Psoas muscle (tissue), 8 donors: ENCODE data around the gene SCT. TPM values are rescaled to one million over a fixed set of nuclear protein-coding genes. Genes with fewer than 3 reads are reported as not detected.
A peak's percentile ranks its signal among the peaks of the same experiment; 100 is the strongest.

ENCODE experiments used
- ATAC-seq, 4 donors: fragments of 200-7000 bp; cut with Tn5 transposase; one replicate each; pipeline ENCODE4 v1.9.1; 2020; ENCODE audit warnings: moderate library complexity in 3 of 4, mild to moderate bottlenecking in 2 of 4
- DNase-seq, 2 donors: peaks; one replicate each; pipeline ENCODE4 v3.0.0-alpha.2; 2020
- H3K27ac ChIP-seq: fragments of 200-600 bp; one replicate; pipeline ENCODE4 v1.8.0; 2022
- H3K27me3 ChIP-seq, 3 donors: fragments of 200-600 bp in 1 of 3; one replicate each; pipeline versions ENCODE4 v1.6.1 to v1.8.0; 2013 to 2022; ENCODE audit warnings: low read length in 2 of 3, mild to moderate bottlenecking in 2 of 3, moderate library complexity in 1 of 3; ENCODE audit not compliant: insufficient read depth in 3 of 3
- H3K36me3 ChIP-seq, 2 donors: fragments of 200-600 bp in 1 of 2; one replicate each; pipeline versions ENCODE4 v1.6.1 to v1.8.0; 2013 to 2022; ENCODE audit warnings: low read depth in 1 of 2, mild to moderate bottlenecking in 1 of 2, moderate library complexity in 1 of 2; ENCODE audit not compliant: insufficient read depth in 1 of 2
- H3K4me1 ChIP-seq: fragments of 200-600 bp; one replicate; pipeline ENCODE4 v1.8.0; 2022
- H3K4me3 ChIP-seq: fragments of 200-600 bp; one replicate; pipeline ENCODE4 v1.8.0; 2022; ENCODE audit warnings: mild to moderate bottlenecking
- H3K9me3 ChIP-seq: fragments of 200-600 bp; one replicate; pipeline ENCODE4 v1.8.0; 2022
- CTCF ChIP-seq: fragments of 200-600 bp; IDR thresholded peaks from one replicate; pipeline ENCODE4 v1.8.0; 2022; ENCODE audit warnings: antibody characterized with exemption
- WGBS, 3 donors: extraction: QIAGEN DNeasy Blood & Tissue Kit; methylation state at CpG; one replicate each; pipeline versions ENCODE4 v1.1.6 to v1.1.7; 2013; 5-methylcytosine and 5-hydroxymethylcytosine counted together
- intact Hi-C, 2 donors: fragments of 100-400 bp; cut with DNase I; formaldehyde crosslinking; loops; one replicate each; pipeline versions ENCODE4 v1.11.0 to v1.14.2; 2022
- polyA plus RNA-seq, 3 donors: library from polyadenylated mRNA; stranded (reverse); fragments of 200-250 nt; gene quantifications; one replicate each; pipeline ENCODE4 v1.2.3, GENCODE V29; 2013
- total RNA-seq, 4 donors: library from RNA; stranded (reverse); fragmentation: NEBNext Ultra II Directional in 2 of 4; extraction: Animal tissue kit (Norgen Biotek cat#: 25700) in 2 of 4; gene quantifications; one replicate each; pipeline versions ENCODE4 v1.2.1 to v1.2.4, GENCODE V29; 2021 to 2023
- donor health status: healthy with polysubstance abuse.
- donor health status: DM: no; HTN: no; CAD: no; lungs with moderate emphysema.
- donor health status: Bipolar disorder and iron deficiency.
- donor health status: healthy.
- donor health status: DM: yes; HTN: yes; CAD: no.
- donor health status: DM: no; HTN: no; CAD: no.
- donor health status: DM: no; HTN: no; CAD: no.
- donor health status: DM: yes; HTN: yes; CAD: no.

The SCT gene
- total and polyA plus RNA-seq, 7 donors = 0.44 to 4.8 (median 1.3) TPM; not detected in 3

GRCh38 chr11:630871-631270 lies 3.9 kb upstream of the SCT start:
- ATAC-seq (no peak), DNase-seq (no peak)
- no peaks in the 10 kb centered on the region for H3K36me3 ChIP-seq
- intact Hi-C loops = no loop called here
- WGBS, 3 donors = 81 to 94% (median 85%) methylated on average over 5 of the region's 5 CpGs
- no peak for TF ChIP-seq CTCF
- no peaks in the 10 kb centered on the region for H3K9me3 ChIP-seq
- H3K4me1 ChIP-seq = peaks cover 45% of the 10 kb centered on the region
- peak overlapping the region; percentile 90 for H3K27ac ChIP-seq
- H3K27me3 ChIP-seq = peaks cover 0 to 5% (median 0%) of the 10 kb centered on the region in 3 donors
- no peak overlapping the region for H3K4me3 ChIP-seq

GRCh38 chr11:629237-629583 lies 2.2 kb upstream of the SCT start:
- 15 to 25% (median 16%) methylated on average over 10 of the region's 10 CpGs for WGBS, 3 donors
- H3K4me3 ChIP-seq = no peak overlapping the region
- H3K27me3 ChIP-seq = peaks cover 0 to 2% (median 0%) of the 10 kb centered on the region in 3 donors
- H3K27ac ChIP-seq = peak overlapping the region; percentile 90
- DNase-seq = peak in 1 of 2 donors; percentile 86
- TF ChIP-seq CTCF = peak; percentile 7
- peak; percentile 78 to 86 (median 82) for ATAC-seq
- H3K36me3 ChIP-seq = no peaks in the 10 kb centered on the region
- intact Hi-C loops = loop anchor here in 1 of 2 donors (5.0 kb wide), 1 partner anchor 52 kb away; the partner anchor contains the start of gene PHRF1
- no peaks in the 10 kb centered on the region for H3K9me3 ChIP-seq
- peaks cover 45% of the 10 kb centered on the region for H3K4me1 ChIP-seq

GRCh38 chr11:628056-628455 lies 1.1 kb upstream of the SCT start:
- Histone ChIP-seq H3K9me3 (no peaks in the 10 kb centered on the region), H3K27me3 (peaks cover 0 to 2% (median 0%) of the 10 kb centered on the region in 3 donors), H3K4me3 (no peak overlapping the region), H3K36me3 (no peaks in the 10 kb centered on the region), H3K4me1 (peaks cover 39% of the 10 kb centered on the region), H3K27ac (peak overlapping the region; percentile 90)
- WGBS, 3 donors = 92 to 95% (median 93%) methylated on average over 31 of the region's 31 CpGs
- DNase-seq (peak in 1 of 2 donors; percentile 56), ATAC-seq (no peak)
- intact Hi-C loops = loop anchor here in 1 of 2 donors (5.0 kb wide), 1 partner anchor 51 kb away; the partner anchor contains the start of gene PHRF1
- no peak for TF ChIP-seq CTCF

DNA sequence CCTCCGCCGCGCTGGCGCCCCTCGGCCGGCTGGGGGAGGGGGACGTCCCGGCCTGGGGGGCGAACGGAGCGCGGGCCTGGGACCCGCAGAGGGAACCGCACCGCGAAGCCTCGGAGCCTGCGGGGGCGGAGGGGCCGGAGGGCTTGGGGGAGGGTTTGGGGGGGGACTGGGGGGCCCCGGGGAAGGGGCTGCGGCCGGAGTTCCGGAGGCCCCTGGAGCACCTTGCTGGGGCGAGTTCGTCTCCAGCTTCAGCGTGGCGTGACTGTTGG lies 261 bp upstream of the SCT start:
- DNase-seq = no peak
- peaks cover 0 to 2% (median 0%) of the 10 kb centered on the region in 3 donors for H3K27me3 ChIP-seq
- intact Hi-C loops = loop anchor here in 1 of 2 donors (5.0 kb wide), 1 partner anchor 50 kb away; the partner anchor contains the start of gene PHRF1
- no peak overlapping the region for H3K4me3 ChIP-seq
- H3K9me3 ChIP-seq = no peaks in the 10 kb centered on the region
- peaks cover 0 to 5% of the 10 kb centered on the region in 2 donors for H3K36me3 ChIP-seq
- 28 to 44% (median 42%) methylated on average over 11 to 28 of the region's 28 CpGs for WGBS, 3 donors
- no peak for ATAC-seq
- peaks cover 32% of the 10 kb centered on the region for H3K4me1 ChIP-seq
- TF ChIP-seq CTCF = no peak
- no peak overlapping the region for H3K27ac ChIP-seq
